OCI-LY1 (cell line): ENCODE data around the gene CLIP3.

Experiments
- H2AFZ ChIP-seq: fragments of 200-600 bp; sonication (generic), shearing (Covaris generic); 2 replicates; pipeline ENCODE4 v1.6.0; 2014; ENCODE audit warnings: antibody characterized with exemption, mild to moderate bottlenecking, low read length
- H3F3A ChIP-seq: fragments of 200-600 bp; sonication (generic), shearing (Covaris generic); 2 replicates; pipeline ENCODE4 v1.6.0; 2014; ENCODE audit warnings: mild to moderate bottlenecking, antibody characterized with exemption, low read length, moderate library complexity; ENCODE audit not compliant: insufficient read depth
- H3K27ac ChIP-seq: fragments of 200-600 bp; sonication (generic); 2 replicates; pipeline ENCODE4 v1.5.1; 2014; ENCODE audit warnings: low read length, mixed run types, mild to moderate bottlenecking, low read depth; ENCODE audit not compliant: poor library complexity, severe bottlenecking
- H3K27me3 ChIP-seq: fragments of 200-600 bp; sonication (generic); 2 replicates; pipeline ENCODE4 v1.6.0; 2014; ENCODE audit warnings: antibody characterized with exemption, mild to moderate bottlenecking, low read length, moderate library complexity; ENCODE audit not compliant: insufficient read depth
- H3K36me3 ChIP-seq: fragments of 200-600 bp; sonication (generic); 2 replicates; pipeline ENCODE4 v1.6.1; 2014; ENCODE audit warnings: mild to moderate bottlenecking, antibody characterized with exemption, low read length, moderate library complexity, mixed read lengths; ENCODE audit not compliant: insufficient read depth
- H3K4me1 ChIP-seq: fragments of 200-600 bp; sonication (generic); 2 replicates; pipeline ENCODE4 v1.5.1; 2014; ENCODE audit warnings: mild to moderate bottlenecking, low read length, moderate library complexity; ENCODE audit not compliant: insufficient read depth, severe bottlenecking
- H3K4me2 ChIP-seq: fragments of 200-600 bp; sonication (generic), shearing (Covaris generic); 2 replicates; pipeline ENCODE4 v1.6.1; 2014; ENCODE audit warnings: low read length
- H3K4me3 ChIP-seq: fragments of 200-600 bp; sonication (generic); 2 replicates; pipeline ENCODE4 v1.5.1; 2014; ENCODE audit warnings: low read length, low read depth, mild to moderate bottlenecking, mixed read lengths; ENCODE audit not compliant: poor library complexity, severe bottlenecking
- H3K79me2 ChIP-seq: fragments of 200-600 bp; shearing (Covaris generic); 2 replicates; pipeline ENCODE4 v1.6.1; 2016; ENCODE audit warnings: mixed run types, low read length, mixed read lengths; ENCODE audit not compliant: insufficient read depth
- H3K9ac ChIP-seq: fragments of 200-600 bp; sonication (generic), shearing (Covaris generic); 2 replicates; pipeline ENCODE4 v1.6.1; 2014; ENCODE audit warnings: mild to moderate bottlenecking, low read length, mixed read lengths
- H3K9me2 ChIP-seq: fragments of 200-600 bp; sonication (generic), shearing (Covaris generic); 2 replicates; pipeline ENCODE4 v1.6.1; 2014; ENCODE audit warnings: low read depth, mild to moderate bottlenecking, low read length, mixed read lengths
- H3K9me3 ChIP-seq: fragments of 200-600 bp; shearing (Covaris generic); 2 replicates; pipeline ENCODE4 v1.6.1; 2014; ENCODE audit warnings: low read length, mixed read lengths
- H4K20me1 ChIP-seq: fragments of 200-600 bp; sonication (generic), shearing (Covaris generic); 2 replicates; pipeline ENCODE4 v1.6.0; 2016; ENCODE audit warnings: mild to moderate bottlenecking, low read length; ENCODE audit not compliant: insufficient read depth
- CTCF ChIP-seq: fragments of 200-600 bp; sonication (generic), shearing (Covaris generic); IDR thresholded peaks from 2 replicates; pipeline ENCODE4 v1.5.1; 2017; ENCODE audit warnings: mild to moderate bottlenecking, antibody characterized with exemption, low read length, moderate library complexity, mixed read lengths
- EZH2 ChIP-seq: fragments of 200-600 bp; sonication (generic), shearing (Covaris generic); IDR thresholded peaks from 2 replicates; pipeline ENCODE4 v1.8.0; 2017; ENCODE audit warnings: borderline replicate concordance, mixed run types, mild to moderate bottlenecking, antibody characterized with exemption, low read length, moderate library complexity, mixed read lengths

Gene CLIP3

GRCh38 chr19:35995048-35995993, 37.4 kb downstream of the CLIP3 start, which contains the start of gene SDHAF1:
Gene SDHAF1, plus strand, starts transcription at chr19:35995188. Its CDS starts 87 bp downstream, at chr19:35995275.
- Histone ChIP-seq H3K9me3 (no peaks in the 10 kb centered on the region), H3K9me2 (no peaks in the 10 kb centered on the region), H3K27me3 (no peaks in the 10 kb centered on the region), H2AFZ (no peak within 1 kb of the TSS), H3K36me3 (peaks cover 8% of the 10 kb centered on the region; the same call in 1 of the 2 replicates), H4K20me1 (no peaks in the 10 kb centered on the region), H3K4me1 (peaks cover 17% of the 10 kb centered on the region), H3K4me3 (peak within 1 kb of the TSS; percentile 88), H3K27ac (peak within 1 kb of the TSS; percentile 20), H3F3A (no peaks in the 10 kb centered on the region; the same call in 1 of the 2 replicates), H3K4me2 (peak within 1 kb of the TSS; percentile 95), H3K79me2 (peaks cover 18% of the 10 kb centered on the region), H3K9ac (peak within 1 kb of the TSS; percentile 85)
- TF ChIP-seq EZH2 (no peak), CTCF (no peak)

GRCh38 chr19:35993923-35994598, 38.6 kb downstream of the CLIP3 start:
- no peak overlapping the region for H2AFZ ChIP-seq
- H4K20me1 ChIP-seq = no peaks in the 10 kb centered on the region
- H3K4me1 ChIP-seq = peaks cover 17% of the 10 kb centered on the region
- H3K36me3 ChIP-seq = peaks cover 8% of the 10 kb centered on the region; the same call in 1 of the 2 replicates
- H3K27me3 ChIP-seq = no peaks in the 10 kb centered on the region
- peak overlapping the region; percentile 55; the same call in 1 of the 2 replicates for H3K9ac ChIP-seq
- peak overlapping the region; percentile 88 for H3K4me3 ChIP-seq
- no peak for TF ChIP-seq EZH2
- TF ChIP-seq CTCF = no peak
- no peaks in the 10 kb centered on the region for H3F3A ChIP-seq
- peaks cover 13% of the 10 kb centered on the region for H3K79me2 ChIP-seq
- H3K27ac ChIP-seq = no peak overlapping the region
- H3K4me2 ChIP-seq = peak overlapping the region; percentile 95
- H3K9me3 ChIP-seq = no peaks in the 10 kb centered on the region
- no peaks in the 10 kb centered on the region for H3K9me2 ChIP-seq

GRCh38 chr19:35992907-35993765, 39.5 kb downstream of the CLIP3 start:
- H4K20me1 ChIP-seq = no peaks in the 10 kb centered on the region
- no peak overlapping the region for H3K27ac ChIP-seq
- H3K4me2 ChIP-seq = no peak overlapping the region
- H2AFZ ChIP-seq = no peak overlapping the region
- no peaks in the 10 kb centered on the region for H3K9me2 ChIP-seq
- no peaks in the 10 kb centered on the region; the same call in 1 of the 2 replicates for H3K27me3 ChIP-seq
- peaks cover 4% of the 10 kb centered on the region; the same call in 1 of the 2 replicates for H3K36me3 ChIP-seq
- no peak for TF ChIP-seq EZH2
- no peak for TF ChIP-seq CTCF
- H3F3A ChIP-seq = no peaks in the 10 kb centered on the region
- H3K4me1 ChIP-seq = peaks cover 17% of the 10 kb centered on the region
- no peak overlapping the region for H3K9ac ChIP-seq
- no peaks in the 10 kb centered on the region for H3K9me3 ChIP-seq
- no peak overlapping the region for H3K4me3 ChIP-seq
- H3K79me2 ChIP-seq = peaks cover 13% of the 10 kb centered on the region
